ENCODE data around the gene EXOC7. TPM values are rescaled to one million over a fixed set of nuclear protein-coding genes. Genes with fewer than 3 reads are reported as not detected.
"Not testable (repeated sequence)": the region's sequence is repeated elsewhere in the genome, so short reads cannot be mapped to it uniquely, and the experiment has no call there.

Gene EXOC7
- polyA plus RNA-seq, 1 donor (not counting 4 experiments of a cell fraction or from before 2014, with no cell fraction given), result 60.6 TPM

DNA sequence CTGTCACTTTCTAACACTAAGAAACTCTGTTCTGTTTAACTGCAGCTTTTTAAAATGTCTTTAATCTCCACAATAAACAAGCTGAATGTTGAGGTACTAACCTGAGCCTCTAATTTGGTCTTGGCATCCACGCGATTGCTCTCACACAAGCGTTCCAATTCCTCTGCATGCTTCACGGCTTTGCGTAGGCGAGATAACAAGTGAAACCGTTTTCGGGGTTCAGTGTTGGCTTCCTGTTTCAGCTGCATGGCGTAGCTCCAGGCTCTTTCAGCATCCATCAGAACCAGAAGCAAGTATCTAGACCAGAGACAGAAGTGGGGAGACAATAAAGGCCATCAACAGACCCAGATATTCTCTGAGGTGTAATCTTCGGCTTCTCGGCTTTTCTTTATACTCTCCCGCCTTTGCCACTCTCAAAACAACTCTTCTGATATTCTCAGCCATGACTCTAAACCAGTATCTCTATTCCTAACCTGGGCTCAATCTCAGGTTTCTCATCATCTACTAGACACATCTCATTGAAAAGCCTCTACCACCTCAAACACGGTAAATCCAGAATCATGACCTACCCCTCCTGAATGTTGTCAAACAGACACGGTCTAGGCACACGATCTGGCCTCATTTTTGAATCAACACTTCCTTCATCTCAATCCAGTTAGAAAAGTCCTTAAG is 39.6 kb downstream of the EXOC7 start:
- peaks cover 32 to 40% of the 10 kb centered on the region in 2 experiments for H3K36me3 ChIP-seq (ENCODE audit: control insufficient read depth in 2 of 2, extremely low read depth in 1 of 2, insufficient read depth in 2 of 2, low read length in 2 of 2)
- FAIRE-seq (no peak), DNase-seq (ENCODE audit: low read depth, low spot score) (no peak)
- H3K79me2 ChIP-seq (ENCODE audit: control insufficient read depth, insufficient read depth, low read length), result peaks cover 10% of the 10 kb centered on the region
- H4K20me1 ChIP-seq (ENCODE audit: control insufficient read depth, extremely low read depth, insufficient read depth, low read length), result peaks cover 4% of the 10 kb centered on the region
- H3K4me1 ChIP-seq (ENCODE audit: control insufficient read depth, extremely low read depth, insufficient read depth, low read length), result no peaks in the 10 kb centered on the region
- no peak overlapping the region for H3K9ac ChIP-seq (ENCODE audit: control insufficient read depth, extremely low read depth, insufficient read depth, low read length)
- no peak overlapping the region for H3K4me3 ChIP-seq (ENCODE audit: control insufficient read depth in 2 of 3, extremely low read depth in 1 of 3, insufficient read depth in 2 of 3, low read depth in 1 of 3, low read length in 3 of 3)
- TF ChIP-seq EZH2 (IDR thresholded peaks at IDR 0.05; ENCODE audit: low read length) (no peak), CTCF (optimal IDR thresholded peaks at IDR 0.05 in 1 of 3, IDR thresholded peaks at IDR 0.05 in 1 of 3, conservative IDR thresholded peaks at IDR 0.05 in 1 of 3; ENCODE audit: extremely low read depth in 1 of 3, insufficient read depth in 2 of 3, low read length in 3 of 3) (no peak)
- H3K9me3 ChIP-seq (ENCODE audit: control insufficient read depth, low read depth, low read length), result no peaks in the 10 kb centered on the region
- H3K9me1 ChIP-seq (ENCODE audit: control insufficient read depth, extremely low read depth, insufficient read depth, low read length), result no peaks in the 10 kb centered on the region
- no peak overlapping the region for H3K27ac ChIP-seq (ENCODE audit: control insufficient read depth, insufficient read depth, low read length)
- H3K27me3 ChIP-seq (ENCODE audit: control insufficient read depth, extremely low read depth, insufficient read depth, low read length), result no peaks in the 10 kb centered on the region
- H3K4me2 ChIP-seq (ENCODE audit: control insufficient read depth, extremely low read depth, insufficient read depth, low read depth, low read length), result no peak overlapping the region
- dilution Hi-C loops (cut with MboI; ENCODE audit: extremely low pct_ligation_motif_present, low sequenced_read_pairs), result no loop called here
- no peak overlapping the region for H2AFZ ChIP-seq (ENCODE audit: control insufficient read depth, low read length)

DNA sequence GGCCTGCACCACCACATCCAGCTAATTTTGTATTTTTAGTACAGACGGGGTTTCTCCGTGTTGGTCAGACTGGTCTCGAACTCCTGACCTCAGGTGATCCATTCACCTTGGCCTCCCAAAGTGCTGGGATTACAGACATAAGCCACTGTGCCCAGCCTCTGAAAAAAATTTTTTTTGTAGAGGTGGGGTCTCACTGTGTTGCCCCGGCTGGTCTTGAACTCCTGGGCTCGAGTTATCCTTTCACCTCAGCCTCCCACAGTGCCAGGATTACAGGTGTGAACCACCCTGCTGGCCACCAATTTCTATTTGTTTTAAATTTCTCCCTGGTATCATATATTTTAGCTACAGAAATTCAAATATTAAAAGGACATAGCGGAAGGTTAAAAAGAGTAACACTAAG is 45.3 kb downstream of the EXOC7 start:
- H3K27me3 ChIP-seq (ENCODE audit: control insufficient read depth, extremely low read depth, insufficient read depth, low read length); H3K4me3 ChIP-seq (ENCODE audit: control insufficient read depth in 2 of 3, extremely low read depth in 1 of 3, insufficient read depth in 2 of 3, low read depth in 1 of 3, low read length in 3 of 3); H3K9me1 ChIP-seq (ENCODE audit: control insufficient read depth, extremely low read depth, insufficient read depth, low read length); H3K9me3 ChIP-seq (ENCODE audit: control insufficient read depth, low read depth, low read length); H3K9ac ChIP-seq (ENCODE audit: control insufficient read depth, extremely low read depth, insufficient read depth, low read length); H4K20me1 ChIP-seq (ENCODE audit: control insufficient read depth, extremely low read depth, insufficient read depth, low read length); H3K79me2 ChIP-seq (ENCODE audit: control insufficient read depth, insufficient read depth, low read length); FAIRE-seq; dilution Hi-C loops (cut with MboI; ENCODE audit: extremely low pct_ligation_motif_present, low sequenced_read_pairs); H3K27ac ChIP-seq (ENCODE audit: control insufficient read depth, insufficient read depth, low read length); H3K4me2 ChIP-seq (ENCODE audit: control insufficient read depth, extremely low read depth, insufficient read depth, low read depth, low read length); DNase-seq (ENCODE audit: low read depth, low spot score); H2AFZ ChIP-seq (ENCODE audit: control insufficient read depth, low read length): not testable (repeated sequence)
- Histone ChIP-seq H3K4me1 (ENCODE audit: control insufficient read depth, extremely low read depth, insufficient read depth, low read length) (peaks cover 16% of the 10 kb centered on the region), H3K36me3 (ENCODE audit: control insufficient read depth in 2 of 2, extremely low read depth in 1 of 2, insufficient read depth in 2 of 2, low read length in 2 of 2) (peaks cover 30 to 36% of the 10 kb centered on the region in 2 experiments)

DNA sequence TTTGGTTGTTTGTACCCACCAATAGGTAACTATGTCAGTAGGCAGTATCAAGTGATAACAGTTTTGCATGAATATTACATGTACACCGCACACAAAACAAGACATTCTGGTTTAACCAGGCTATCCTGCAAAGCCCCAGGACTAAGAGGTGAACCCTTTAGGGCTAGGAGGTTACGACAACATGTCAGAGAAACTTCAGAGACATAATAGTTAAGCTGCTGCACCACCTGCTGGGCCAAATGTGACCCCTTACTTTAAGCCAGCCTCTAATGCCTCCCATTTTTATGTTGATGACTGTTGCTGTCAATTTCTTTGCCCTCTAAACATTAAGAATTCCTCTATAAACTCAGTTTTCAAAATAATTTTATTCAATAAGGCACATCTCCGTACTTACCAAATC is 46.7 kb downstream of the EXOC7 start:
- Histone ChIP-seq H3K9me1 (ENCODE audit: control insufficient read depth, extremely low read depth, insufficient read depth, low read length) (peaks cover 3% of the 10 kb centered on the region), H3K79me2 (ENCODE audit: control insufficient read depth, insufficient read depth, low read length) (peaks cover 7% of the 10 kb centered on the region), H3K4me2 (ENCODE audit: control insufficient read depth, extremely low read depth, insufficient read depth, low read depth, low read length) (no peak overlapping the region), H3K9me3 (ENCODE audit: control insufficient read depth, low read depth, low read length) (no peaks in the 10 kb centered on the region), H2AFZ (ENCODE audit: control insufficient read depth, low read length) (no peak overlapping the region), H3K9ac (ENCODE audit: control insufficient read depth, extremely low read depth, insufficient read depth, low read length) (no peak overlapping the region), H3K36me3 (ENCODE audit: control insufficient read depth in 2 of 2, extremely low read depth in 1 of 2, insufficient read depth in 2 of 2, low read length in 2 of 2) (peaks cover 35 to 39% of the 10 kb centered on the region in 2 experiments), H3K4me3 (ENCODE audit: control insufficient read depth in 2 of 3, extremely low read depth in 1 of 3, insufficient read depth in 2 of 3, low read depth in 1 of 3, low read length in 3 of 3) (no peak overlapping the region), H4K20me1 (ENCODE audit: control insufficient read depth, extremely low read depth, insufficient read depth, low read length) (no peaks in the 10 kb centered on the region), H3K27me3 (ENCODE audit: control insufficient read depth, extremely low read depth, insufficient read depth, low read length) (no peaks in the 10 kb centered on the region), H3K4me1 (ENCODE audit: control insufficient read depth, extremely low read depth, insufficient read depth, low read length) (peaks cover 20% of the 10 kb centered on the region), H3K27ac (ENCODE audit: control insufficient read depth, insufficient read depth, low read length) (no peak overlapping the region)
- FAIRE-seq, result no peak
- TF ChIP-seq CTCF (optimal IDR thresholded peaks at IDR 0.05 in 1 of 3, IDR thresholded peaks at IDR 0.05 in 1 of 3, conservative IDR thresholded peaks at IDR 0.05 in 1 of 3; ENCODE audit: extremely low read depth in 1 of 3, insufficient read depth in 2 of 3, low read length in 3 of 3) (peak; percentile 21 to 37 (median 36)), EZH2 (IDR thresholded peaks at IDR 0.05; ENCODE audit: low read length) (no peak)
- no peak for DNase-seq (ENCODE audit: low read depth, low spot score)
- dilution Hi-C loops (cut with MboI; ENCODE audit: extremely low pct_ligation_motif_present, low sequenced_read_pairs), result no loop called here

Measured in keratinocyte (primary cell).